HEK293 (cell line): ENCODE results near the gene WRAP73.

Experiments used
- CTCF ChIA-PET: fragments of 350-600 bp; formaldehyde crosslinking; extraction: SDS; loops from one replicate; lab custom pipeline; 2021; ENCODE audit warnings: antibody characterized with exemption; lab: Yijun Ruan, JAX
- POLR2A ChIA-PET: fragments of 300-600 bp; formaldehyde crosslinking; extraction: SDS; loops from one replicate; lab custom pipeline; 2020; ENCODE audit warnings: antibody characterized with exemption, inconsistent platforms; lab: Yijun Ruan, JAX
- H3K27ac ChIP-seq: fragments of 200-500 bp; sonication (Bioruptor generic); 2 replicates; pipeline ENCODE4 v1.5.1; 2014; ENCODE audit warnings: low read depth, low read length, control low read depth, inconsistent platforms; ENCODE audit errors: extremely low read depth
- H3K36me3 ChIP-seq, 2 experiments: fragments of 200-500 bp in 1 of 2; sonication (Bioruptor generic) in 1 of 2; 1 replicate in 1 of 2; 2 replicates in 1 of 2; pipeline ENCODE4 v1.5.1; 2014 to 2017; ENCODE audit warnings: inconsistent platforms in 2 of 2, low read length in 2 of 2; ENCODE audit not compliant: control insufficient read depth in 2 of 2, insufficient read depth in 1 of 2
- H3K4me1 ChIP-seq: fragments of 200-500 bp; sonication (Bioruptor generic); 2 replicates; pipeline ENCODE4 v1.5.1; 2014; ENCODE audit warnings: mild to moderate bottlenecking, low read length, inconsistent platforms; ENCODE audit not compliant: control insufficient read depth, insufficient read depth
- H3K4me3 ChIP-seq: 2 replicates; pipeline ENCODE4 v1.5.1; 2011; ENCODE audit warnings: low read depth, mild to moderate bottlenecking, control low read depth, low read length, moderate library complexity
- H3K9me3 ChIP-seq: fragments of 200-500 bp; sonication (Bioruptor generic); 2 replicates; pipeline ENCODE4 v1.5.1; 2014; ENCODE audit warnings: low read depth, low read length, inconsistent platforms; ENCODE audit not compliant: control insufficient read depth, insufficient read depth
- BCL11A ChIP-seq: fragments of 450-650 bp; formaldehyde crosslinking; IDR thresholded peaks from 2 replicates; pipeline ENCODE4 v1.5.1; 2016; ENCODE audit warnings: low read depth, missing biosample characterization, missing genetic modification characterization
- MYNN ChIP-seq: fragments of 450-650 bp; formaldehyde crosslinking; IDR thresholded peaks from 2 replicates; pipeline ENCODE4 v1.5.1; 2016; ENCODE audit warnings: missing biosample characterization, missing genetic modification characterization, borderline replicate concordance
- PRDM6 ChIP-seq: fragments of 450-650 bp; formaldehyde crosslinking; IDR thresholded peaks from 2 replicates; pipeline ENCODE4 v1.5.1; 2017; ENCODE audit warnings: missing biosample characterization, missing genetic modification characterization
- REPIN1 ChIP-seq: fragments of 450-650 bp; formaldehyde crosslinking; IDR thresholded peaks from 2 replicates; pipeline ENCODE4 v1.5.1; 2017; ENCODE audit warnings: missing biosample characterization, missing genetic modification characterization, low read depth
- SP7 ChIP-seq: fragments of 450-650 bp; formaldehyde crosslinking; IDR thresholded peaks from 2 replicates; pipeline ENCODE4 v1.5.1; 2016; ENCODE audit warnings: missing biosample characterization, missing genetic modification characterization
- TRIM28 ChIP-seq: IDR thresholded peaks from 2 replicates; pipeline ENCODE4 v1.6.1; 2011; ENCODE audit warnings: low read length, control low read depth, borderline replicate concordance
- ZBTB10 ChIP-seq: fragments of 450-650 bp; formaldehyde crosslinking; IDR thresholded peaks from 2 replicates; pipeline ENCODE4 v1.5.1; 2016; ENCODE audit warnings: missing biosample characterization, missing genetic modification characterization
- ZBTB17 ChIP-seq: fragments of 450-650 bp; formaldehyde crosslinking; IDR thresholded peaks from 2 replicates; pipeline ENCODE4 v1.5.1; 2016; ENCODE audit warnings: missing biosample characterization, missing genetic modification characterization
- ZFP3 ChIP-seq: fragments of 450-650 bp; formaldehyde crosslinking; IDR thresholded peaks from 2 replicates; pipeline ENCODE4 v1.5.1; 2016; ENCODE audit warnings: low read depth, missing biosample characterization, missing genetic modification characterization
- ZNF169 ChIP-seq: fragments of 450-650 bp; formaldehyde crosslinking; IDR thresholded peaks from 2 replicates; pipeline ENCODE4 v1.5.1; 2016; ENCODE audit warnings: missing biosample characterization, missing genetic modification characterization
- ZNF510 ChIP-seq: fragments of 450-650 bp; formaldehyde crosslinking; IDR thresholded peaks from 2 replicates; pipeline ENCODE4 v1.5.1; 2018; ENCODE audit warnings: mild to moderate bottlenecking, missing genetic modification characterization, missing biosample characterization; ENCODE audit not compliant: insufficient replicate concordance
- ZNF521 ChIP-seq: fragments of 450-650 bp; formaldehyde crosslinking; IDR thresholded peaks from 2 replicates; pipeline ENCODE4 v1.5.1; 2017; ENCODE audit warnings: missing biosample characterization, mild to moderate bottlenecking, missing genetic modification characterization
- ZNF529 ChIP-seq: fragments of 450-650 bp; formaldehyde crosslinking; IDR thresholded peaks from 2 replicates; pipeline ENCODE4 v1.5.1; 2017; ENCODE audit warnings: missing genetic modification characterization, missing biosample characterization; ENCODE audit not compliant: insufficient replicate concordance
- ZNF530 ChIP-seq: fragments of 450-650 bp; formaldehyde crosslinking; IDR thresholded peaks from 2 replicates; pipeline ENCODE4 v1.5.1; 2016; ENCODE audit warnings: low read depth, missing biosample characterization, missing genetic modification characterization
- ZNF544 ChIP-seq: fragments of 450-650 bp; formaldehyde crosslinking; IDR thresholded peaks from 2 replicates; pipeline ENCODE4 v1.5.0; 2017; ENCODE audit warnings: missing biosample characterization, missing genetic modification characterization
- ZNF558 ChIP-seq: fragments of 450-650 bp; formaldehyde crosslinking; IDR thresholded peaks from 2 replicates; pipeline ENCODE4 v1.5.1; 2016; ENCODE audit warnings: missing biosample characterization, missing genetic modification characterization
- ZNF610 ChIP-seq: fragments of 450-650 bp; formaldehyde crosslinking; IDR thresholded peaks from 2 replicates; pipeline ENCODE4 v1.5.1; 2016; ENCODE audit warnings: missing biosample characterization, missing genetic modification characterization, borderline replicate concordance
- ZNF692 ChIP-seq: fragments of 450-650 bp; formaldehyde crosslinking; IDR thresholded peaks from 2 replicates; pipeline ENCODE4 v1.5.1; 2016; ENCODE audit warnings: missing biosample characterization, missing genetic modification characterization
- ZSCAN18 ChIP-seq: fragments of 450-650 bp; formaldehyde crosslinking; IDR thresholded peaks from 2 replicates; pipeline ENCODE4 v1.5.1; 2016; ENCODE audit warnings: missing biosample characterization, missing genetic modification characterization

The WRAP73 gene

GRCh38 chr1:3593334-3593733 is 56.6 kb downstream of the WRAP73 start:
- no peak for TF ChIP-seq ZNF529 (tag by site-specific recombination)
- H3K4me3 ChIP-seq = no peak overlapping the region
- POLR2A ChIA-PET = no interaction called here
- H3K9me3 ChIP-seq = no peaks in the 10 kb centered on the region
- no peaks in the 10 kb centered on the region for H3K4me1 ChIP-seq
- H3K36me3 ChIP-seq = no peaks in the 10 kb centered on the region
- CTCF ChIA-PET = interaction anchor here (0.6 to 0.8 kb wide), 3 partner anchors 18 to 1013 kb away, joined by 3 to 6 read pairs (median 4); partner anchors contain the start of gene MEGF6
- no peak overlapping the region for H3K27ac ChIP-seq

GRCh38 chr1:3590951-3591865 is 58.7 kb downstream of the WRAP73 start:
- POLR2A ChIA-PET = no interaction called here
- CTCF ChIA-PET = interaction anchor here (0.7 to 1.8 kb wide), 10 partner anchors 9 to 138 kb away, joined by 3 to 17 read pairs (median 4); no protein-coding TSS in a partner anchor
- no peaks in the 10 kb centered on the region for H3K36me3 ChIP-seq

GRCh38 chr1:3590139-3590763 is 59.7 kb downstream of the WRAP73 start:
- CTCF ChIA-PET = interaction anchor here (0.7 to 1.8 kb wide), 2 partner anchors 25 to 118 kb away, joined by 3 to 7 read pairs; no protein-coding TSS in a partner anchor
- POLR2A ChIA-PET = no interaction called here
- no peaks in the 10 kb centered on the region for H3K4me1 ChIP-seq
- H3K9me3 ChIP-seq = no peaks in the 10 kb centered on the region
- H3K4me3 ChIP-seq = no peak overlapping the region
- no peak overlapping the region for H3K27ac ChIP-seq
- no peaks in the 10 kb centered on the region for H3K36me3 ChIP-seq
- no peak for TF ChIP-seq SP7
- no peak for TF ChIP-seq ZBTB10
- TF ChIP-seq BCL11A (tag by site-specific recombination) = no peak
- no peak for TF ChIP-seq ZNF169 (tag by site-specific recombination)
- TF ChIP-seq ZNF544 = no peak
- TF ChIP-seq REPIN1 (tag by site-specific recombination) = no peak
- no peak for TF ChIP-seq ZNF530 (tag by site-specific recombination)
- TF ChIP-seq MYNN = no peak
- no peak for TF ChIP-seq ZNF510
- no peak for TF ChIP-seq ZNF558 (tag by site-specific recombination)

More at GRCh38 chr1:3590951-3591865, 58.7 kb downstream of the WRAP73 start:
- H3K27ac ChIP-seq = no peak overlapping the region
- H3K4me3 ChIP-seq = no peak overlapping the region
- no peaks in the 10 kb centered on the region for H3K4me1 ChIP-seq
- TF ChIP-seq ZNF610 (tag by site-specific recombination) = no peak
- TF ChIP-seq PRDM6 (tag by site-specific recombination) = no peak
- TF ChIP-seq ZSCAN18 = no peak
- TF ChIP-seq TRIM28 = no peak
- no peak for TF ChIP-seq ZNF692 (tag by site-specific recombination)
- TF ChIP-seq ZFP3 = no peak
- TF ChIP-seq ZBTB17 = no peak
- no peak for TF ChIP-seq ZNF521
- no peaks in the 10 kb centered on the region for H3K9me3 ChIP-seq
